HG02623 (cell line): Measurements from ENCODE around the gene KLHL1.

Experiments
- ATAC-seq: cut with Tn5 transposase; IDR thresholded peaks from one replicate; pipeline ENCODE4 v1.9.1; 2021; ENCODE audit warnings: moderate library complexity; ENCODE audit not compliant: unreplicated experiment

The KLHL1 gene

DNA sequence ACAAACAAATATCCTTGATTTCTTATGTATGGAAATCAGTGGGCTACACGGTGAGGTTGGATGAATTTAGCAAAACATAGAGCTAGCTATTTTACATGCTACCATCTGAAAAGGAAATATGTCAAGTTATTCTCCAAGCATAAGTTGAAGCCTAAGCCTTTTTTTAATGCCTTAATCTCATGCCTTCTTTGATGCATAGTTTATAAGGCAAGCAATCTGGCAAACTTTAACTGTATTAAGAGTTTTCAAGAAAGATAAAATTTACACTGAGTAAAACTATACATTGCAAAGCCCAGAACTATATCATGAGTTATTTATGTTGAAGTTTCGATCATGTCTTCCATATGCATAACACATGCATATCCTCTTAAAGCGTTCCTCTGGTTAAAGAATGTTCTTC is 85.6 kb downstream of the KLHL1 start:
- no peak for ATAC-seq

DNA sequence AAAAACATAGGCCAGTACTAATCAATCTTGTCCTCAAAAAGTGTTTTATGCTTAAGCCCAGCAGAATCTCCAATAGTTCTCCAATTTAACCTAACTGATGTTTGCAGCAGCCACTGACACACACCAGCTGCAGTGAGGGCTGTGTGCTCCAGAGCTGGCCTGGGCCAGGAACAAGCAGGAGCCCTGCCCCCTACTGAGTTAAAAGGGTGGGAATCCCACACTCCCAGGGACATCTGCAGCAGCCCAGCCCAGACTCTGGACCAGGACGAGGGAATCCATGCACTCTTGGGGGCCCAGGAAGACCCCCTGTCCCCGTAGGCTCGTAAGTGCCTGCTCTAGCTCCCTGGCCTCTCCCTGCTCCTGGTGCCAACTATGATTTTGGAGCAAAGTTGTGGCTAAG is 92.1 kb downstream of the KLHL1 start:
- ATAC-seq, result no peak

DNA sequence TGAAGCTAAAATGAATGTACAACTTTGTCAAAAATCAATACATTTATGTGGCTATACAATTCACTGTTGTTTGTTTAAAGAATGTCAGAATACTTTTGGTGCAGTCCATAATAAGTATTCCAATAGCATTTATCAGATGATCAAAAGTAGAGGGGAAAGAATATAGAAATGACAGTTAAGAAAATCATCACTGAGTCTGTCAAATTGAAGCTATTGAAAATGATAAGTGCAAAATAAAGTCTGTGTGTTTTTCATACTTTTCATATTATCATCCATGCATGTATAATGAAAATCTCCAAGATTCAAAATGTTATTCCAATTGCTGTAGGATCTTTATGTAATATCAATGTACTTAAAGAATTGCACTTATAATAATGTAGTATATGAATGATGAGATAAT is 93.9 kb downstream of the KLHL1 start:
- no peak for ATAC-seq

DNA sequence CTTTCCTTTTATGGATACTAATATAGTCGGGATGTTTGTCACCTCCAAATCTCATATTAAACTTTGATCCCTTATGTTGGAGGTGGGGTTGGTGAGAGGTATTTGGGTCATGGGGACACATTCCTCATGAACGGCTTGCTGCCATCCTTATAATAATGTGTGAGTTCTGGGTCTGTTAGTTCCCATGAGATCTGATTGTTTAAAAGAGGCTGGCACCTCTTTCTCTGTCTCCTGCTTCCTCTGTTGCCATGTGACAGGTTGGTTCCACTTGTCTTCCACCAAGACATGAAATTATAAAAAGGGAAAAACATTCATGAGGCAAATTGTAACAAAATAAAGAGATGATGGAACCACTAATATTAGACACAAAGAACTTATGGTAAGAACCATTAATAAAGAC is 108.4 kb downstream of the KLHL1 start:
- ATAC-seq, result no peak

DNA sequence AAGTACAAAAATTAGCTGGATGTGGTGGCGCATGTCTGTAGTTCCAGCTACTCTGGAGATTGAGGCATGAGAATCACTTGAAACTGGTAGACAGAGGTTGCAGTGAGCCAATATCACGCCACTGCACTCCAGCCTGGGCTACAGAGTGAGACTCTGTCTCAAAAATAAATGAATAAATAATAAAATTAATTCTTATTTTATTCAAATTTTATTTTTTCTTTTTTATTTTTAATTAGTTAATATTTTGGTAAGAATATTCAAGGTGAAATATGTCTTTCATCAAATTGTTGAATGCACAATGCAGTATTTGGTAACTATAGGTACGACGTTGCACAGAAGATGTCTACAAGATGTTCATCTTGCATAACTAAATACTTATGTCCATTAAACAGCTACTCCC is 111.2 kb downstream of the KLHL1 start:
- ATAC-seq, result no peak

DNA sequence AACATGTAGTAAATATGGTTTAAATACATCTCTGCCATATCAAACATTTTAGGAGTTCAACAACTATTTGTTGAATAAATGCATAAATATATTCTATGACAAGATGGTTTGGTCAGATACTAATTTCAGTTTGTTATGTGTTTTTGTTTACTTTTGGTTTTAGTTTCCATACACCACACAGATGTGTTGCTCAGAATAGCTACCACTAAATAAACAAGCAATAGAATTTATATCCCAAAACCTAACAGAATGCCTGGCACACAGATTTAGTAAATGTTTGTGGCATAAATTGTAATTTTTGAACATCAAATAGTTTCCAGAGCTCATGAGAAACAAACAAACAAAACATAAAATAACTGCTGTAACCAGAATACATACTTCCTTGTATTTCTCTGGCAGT is 127.5 kb downstream of the KLHL1 start:
- no peak for ATAC-seq

DNA sequence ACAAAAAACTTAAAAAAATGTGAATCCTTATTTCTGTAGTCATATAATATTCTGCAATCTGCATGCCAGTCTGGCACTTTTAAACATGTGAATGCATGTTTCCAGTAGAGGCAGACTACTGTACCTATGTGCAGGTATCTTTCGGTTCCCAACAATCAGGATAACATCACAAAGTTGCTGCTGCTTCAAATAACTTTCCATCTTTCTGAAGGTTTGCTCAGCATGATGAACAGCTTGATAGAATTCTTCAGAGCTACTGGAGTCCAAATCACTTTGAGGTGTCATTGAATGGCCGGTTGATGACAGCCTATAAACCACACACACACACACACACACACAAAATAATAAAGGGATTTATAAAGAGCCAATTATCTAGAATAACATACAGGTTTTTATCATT is 132.8 kb downstream of the KLHL1 start:
- no peak for ATAC-seq

DNA sequence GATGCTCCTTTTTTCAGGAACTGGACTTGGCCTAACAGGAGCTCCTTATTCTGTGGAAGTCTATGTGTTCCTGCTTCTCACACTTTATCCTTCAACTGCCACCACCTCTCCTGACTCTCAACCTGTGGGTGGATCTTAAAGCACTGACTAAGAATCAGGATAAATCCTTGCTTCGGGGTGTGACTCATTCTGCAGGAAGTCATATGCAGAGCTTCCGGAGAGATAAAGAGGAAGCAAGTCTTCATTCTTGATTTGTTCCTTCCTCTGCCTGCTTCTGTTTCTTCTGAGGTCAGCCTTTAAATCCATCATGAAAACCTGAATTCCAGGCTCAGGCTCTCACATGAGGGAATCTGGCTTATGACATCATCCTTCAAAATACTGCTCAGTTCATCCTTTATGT is 137.7 kb downstream of the KLHL1 start:
- ATAC-seq, result no peak

DNA sequence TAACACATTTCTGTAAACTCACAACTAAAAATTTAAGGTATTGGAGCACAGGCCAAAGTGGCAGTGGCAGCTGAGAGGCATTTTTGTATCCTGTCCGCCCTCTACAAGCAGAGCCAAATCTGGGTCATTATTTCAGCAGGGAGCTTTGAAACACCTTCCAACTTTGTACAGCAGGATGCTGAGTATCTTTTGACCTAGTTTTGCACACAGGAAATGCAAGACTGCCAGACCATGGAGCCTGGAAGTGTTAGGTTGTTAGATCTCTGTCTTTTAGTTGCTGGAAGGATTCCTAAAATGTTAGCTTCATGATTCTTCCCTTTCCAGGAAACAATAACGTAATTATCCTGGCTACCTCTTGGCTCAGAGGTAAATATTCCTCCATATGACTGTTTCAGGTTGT is 149.2 kb downstream of the KLHL1 start:
- ATAC-seq, result no peak

DNA sequence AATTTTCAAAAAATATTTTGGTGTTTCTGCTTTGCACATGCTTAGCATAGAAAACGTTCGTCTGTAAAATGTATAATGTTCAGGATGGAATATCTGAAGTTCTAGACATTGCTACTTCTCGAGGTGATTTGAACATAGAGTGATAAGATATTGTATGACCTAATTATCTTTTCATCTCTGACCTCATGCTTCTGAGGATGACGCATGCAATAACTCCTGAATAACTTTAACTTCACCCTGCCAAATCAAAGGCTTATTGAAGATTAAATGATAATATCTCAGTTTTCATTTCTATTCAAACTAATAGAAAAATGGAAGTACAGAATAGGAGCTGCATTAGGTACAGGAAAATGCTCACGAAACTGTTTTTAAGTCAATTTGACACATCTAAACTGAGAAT is 151.4 kb downstream of the KLHL1 start:
- no peak for ATAC-seq

DNA sequence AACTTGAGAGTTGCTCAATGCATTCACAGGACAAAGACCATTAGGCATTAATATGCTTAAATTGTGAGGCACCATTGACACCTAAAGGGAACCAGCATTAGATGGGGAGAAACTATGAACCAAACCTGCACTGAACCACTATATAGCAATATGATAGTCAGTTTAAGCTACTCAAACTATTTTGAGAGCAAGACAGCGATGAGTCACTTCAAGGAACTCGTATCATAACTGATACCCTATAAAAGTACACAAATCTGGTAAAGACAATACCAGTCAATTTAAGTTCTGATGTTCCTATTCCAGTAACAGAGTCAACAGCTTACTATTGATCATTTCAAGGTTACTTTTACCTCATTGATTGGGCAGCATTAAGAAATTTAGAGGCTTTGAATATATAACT is 151.9 kb downstream of the KLHL1 start:
- no peak for ATAC-seq

DNA sequence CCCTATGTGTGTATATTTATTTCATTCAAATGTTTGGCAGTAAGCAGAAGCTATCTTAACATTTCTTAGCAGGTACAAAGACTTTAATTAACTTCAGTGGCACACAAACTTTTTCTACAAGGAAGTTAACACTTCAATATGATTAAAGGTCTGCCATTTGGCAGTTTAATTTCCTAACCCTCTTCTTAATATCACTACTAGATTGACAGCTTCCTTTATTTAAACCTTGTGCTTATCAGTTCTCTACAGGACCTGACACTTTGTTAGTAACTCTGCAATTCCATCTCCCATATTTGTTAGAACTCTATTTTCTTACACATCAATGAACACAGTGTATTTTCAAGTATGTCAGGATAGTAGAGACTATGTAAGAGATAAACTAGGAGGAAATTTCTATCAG is 153.0 kb downstream of the KLHL1 start:
- no peak for ATAC-seq

DNA sequence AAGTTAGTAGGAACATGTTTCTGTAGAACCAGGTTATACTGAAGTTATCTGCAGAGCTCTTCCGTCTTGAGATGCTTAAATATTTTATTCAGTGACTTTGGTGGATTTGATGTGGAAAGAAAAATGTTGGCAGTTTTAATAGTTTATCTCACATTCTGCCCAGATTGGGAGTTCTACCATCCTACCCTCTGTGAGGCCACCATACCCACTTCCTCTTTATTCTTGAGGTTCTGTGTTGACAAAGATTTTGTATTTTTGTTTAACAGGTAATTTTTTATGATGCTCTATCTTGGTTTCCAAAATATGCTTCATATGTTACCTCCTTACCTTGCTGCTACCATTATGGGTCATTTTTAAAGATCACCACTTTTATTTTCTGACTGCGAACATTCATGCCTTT is 156.8 kb downstream of the KLHL1 start:
- ATAC-seq, result no peak

DNA sequence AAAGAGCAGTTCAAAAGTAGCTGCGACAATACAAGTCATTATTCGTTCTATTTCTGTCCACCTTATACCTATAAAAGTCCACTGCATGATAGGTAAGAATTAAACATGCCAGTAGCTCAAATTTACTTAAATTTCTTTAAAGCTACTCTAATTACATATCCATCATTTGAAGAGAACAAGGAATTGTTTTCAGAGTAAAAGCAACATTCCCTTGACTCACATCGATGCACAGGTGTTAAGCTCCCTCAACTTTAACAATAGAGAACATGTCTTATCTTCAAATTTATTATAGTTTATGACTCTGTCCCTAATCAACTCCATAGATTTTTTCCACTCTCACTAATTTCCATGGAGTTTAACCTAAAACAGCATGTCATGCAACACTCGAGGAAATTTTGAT is 158.1 kb downstream of the KLHL1 start:
- no peak for ATAC-seq

DNA sequence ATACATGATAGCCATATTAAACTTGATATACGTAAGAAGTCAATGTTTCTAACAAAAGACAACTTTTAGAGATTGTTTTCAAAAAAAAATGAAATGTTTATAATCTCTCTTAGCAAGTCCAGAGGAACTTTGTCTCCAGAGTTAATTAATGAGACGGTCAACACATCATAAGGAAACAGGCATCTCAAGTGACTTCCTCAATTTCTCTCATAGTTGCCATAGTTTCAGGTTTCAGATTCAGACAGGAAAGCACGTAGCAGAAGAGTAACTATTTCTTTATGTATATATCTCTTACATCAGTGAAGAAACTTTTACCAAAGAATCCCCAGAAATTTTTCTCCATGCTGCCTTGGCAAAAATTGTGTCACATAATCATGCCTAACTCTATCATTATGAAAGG is 160.2 kb downstream of the KLHL1 start:
- ATAC-seq, result peak; percentile 98

DNA sequence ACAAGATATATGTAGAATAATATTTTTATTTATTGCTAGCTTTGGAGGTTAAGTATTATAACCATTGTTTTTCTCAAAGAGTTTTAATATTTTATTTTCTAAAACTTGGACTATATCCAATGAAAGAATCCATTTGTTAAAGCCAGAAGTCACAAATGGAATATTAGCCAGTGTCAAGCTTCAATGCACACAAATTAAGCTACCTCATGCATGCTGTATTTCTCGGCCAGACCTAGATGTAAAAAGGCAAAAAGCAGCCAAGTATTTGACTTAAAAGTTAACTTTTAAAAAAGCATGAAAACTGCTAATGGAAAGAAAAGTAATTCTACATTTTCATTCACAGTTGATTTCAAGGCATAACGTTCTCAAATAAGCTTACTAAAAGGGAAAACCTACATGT is 160.7 kb downstream of the KLHL1 start:
- ATAC-seq, result peak; percentile 5

DNA sequence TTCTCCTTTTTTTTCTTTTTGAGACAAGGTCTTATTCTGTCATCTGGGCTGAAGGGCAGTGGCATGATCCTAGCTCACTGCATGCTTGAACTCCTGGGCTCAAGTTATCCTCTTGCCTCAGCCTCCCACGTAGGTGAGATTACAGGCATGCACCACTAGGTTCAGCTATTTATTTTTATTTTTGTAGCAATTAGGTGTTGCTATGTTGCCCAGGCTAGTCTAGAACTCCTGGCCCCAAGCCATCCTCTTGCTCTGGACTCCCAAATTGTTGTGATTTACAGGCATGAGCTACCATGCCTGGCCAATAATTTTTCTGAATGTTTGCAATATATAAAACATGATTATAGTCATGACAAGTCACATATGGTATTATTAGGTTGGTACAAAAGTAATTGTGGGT is 161.7 kb downstream of the KLHL1 start:
- ATAC-seq, result no peak

DNA sequence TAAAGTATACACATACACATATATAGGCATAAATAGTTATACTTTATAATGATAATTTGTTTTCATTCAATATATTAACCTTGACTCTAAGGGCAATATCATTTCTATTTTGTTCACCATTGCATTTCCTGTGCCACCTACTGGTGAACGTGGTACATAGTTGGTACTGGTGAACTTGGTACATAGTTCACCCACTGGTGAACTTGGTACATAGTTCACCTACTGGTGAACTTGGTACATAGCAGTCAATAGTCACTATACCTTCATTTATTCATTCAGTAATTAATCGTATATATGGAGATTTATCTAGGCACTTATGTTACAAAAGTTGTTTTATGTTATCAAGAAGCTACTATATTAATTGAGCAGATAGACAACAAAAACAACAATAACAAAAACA is 173.2 kb downstream of the KLHL1 start:
- peak; percentile 94 for ATAC-seq

DNA sequence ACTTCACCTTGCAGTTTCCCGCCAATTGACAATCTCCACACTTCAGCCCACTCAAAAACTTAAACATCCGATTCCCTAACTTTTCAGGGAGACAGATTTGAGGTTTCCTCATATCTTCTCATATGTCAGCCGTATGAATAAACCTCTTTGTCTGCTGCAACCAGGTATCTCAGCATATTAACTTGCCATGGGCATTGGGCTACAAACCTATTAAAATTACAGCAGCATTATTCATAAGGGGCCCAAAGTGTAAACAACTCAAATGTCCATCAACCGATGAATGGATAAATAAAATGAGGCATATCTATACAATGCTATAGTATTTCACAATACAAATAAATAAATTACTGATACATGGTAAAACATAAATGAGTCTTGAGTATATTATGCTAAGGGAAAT is 180.0 kb downstream of the KLHL1 start:
- ATAC-seq, result no peak

DNA sequence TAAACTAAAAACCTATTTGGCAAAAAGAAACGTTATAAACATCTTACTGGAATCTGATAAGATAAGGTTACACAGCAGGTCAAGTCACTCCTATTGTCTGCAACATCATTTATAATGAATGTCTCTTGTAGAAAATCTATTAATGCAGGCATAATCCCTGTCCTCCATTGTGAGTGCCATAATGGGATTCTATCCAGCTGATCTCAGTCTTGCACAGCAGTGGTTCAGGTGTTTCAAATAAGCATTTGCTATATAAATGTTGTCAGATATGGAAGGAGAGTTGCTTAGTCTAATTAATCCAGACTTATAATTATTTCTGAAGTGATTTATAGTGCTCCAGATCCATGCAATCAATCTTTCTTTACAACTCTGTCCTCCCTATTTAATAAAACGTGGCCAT is 187.1 kb downstream of the KLHL1 start:
- ATAC-seq, result no peak

DNA sequence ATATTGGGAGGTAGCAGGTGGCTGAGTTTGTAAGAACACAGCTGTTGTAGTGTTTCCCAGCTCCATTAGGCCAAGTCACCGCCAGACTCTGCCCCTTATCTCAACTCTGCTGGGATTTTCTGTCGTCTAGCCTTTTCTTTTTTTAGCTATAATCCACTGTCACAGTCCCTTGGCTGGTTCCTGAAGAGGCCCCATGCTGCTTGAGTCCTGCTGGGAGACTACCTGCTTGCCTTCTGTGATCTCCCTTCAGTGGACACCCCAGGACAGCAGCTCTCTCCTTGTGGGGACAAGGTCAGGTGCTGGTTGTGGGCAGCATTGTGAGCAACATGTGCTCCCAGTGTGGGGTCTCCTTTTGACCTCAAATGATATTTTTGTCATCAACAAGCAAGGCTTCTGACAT is 195.6 kb downstream of the KLHL1 start:
- no peak for ATAC-seq

DNA sequence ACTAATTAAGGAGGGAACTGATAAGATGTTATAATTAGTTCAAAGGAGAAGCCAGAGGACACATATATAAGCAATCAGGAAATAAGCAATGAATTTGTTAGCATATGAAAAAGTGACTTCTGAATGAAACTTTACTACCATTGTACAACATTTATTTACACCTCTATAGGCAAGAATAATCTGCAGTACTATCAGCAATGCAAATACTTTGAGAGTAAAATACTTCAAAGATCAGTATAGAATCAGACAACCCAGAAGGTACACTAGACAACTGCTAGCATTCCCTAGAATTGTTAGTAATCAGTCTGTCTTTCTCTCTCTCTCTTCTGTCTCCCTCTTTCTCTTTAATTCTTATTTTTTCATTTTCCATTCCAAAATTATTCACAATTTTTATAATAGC is 197.5 kb downstream of the KLHL1 start:
- ATAC-seq, result no peak

DNA sequence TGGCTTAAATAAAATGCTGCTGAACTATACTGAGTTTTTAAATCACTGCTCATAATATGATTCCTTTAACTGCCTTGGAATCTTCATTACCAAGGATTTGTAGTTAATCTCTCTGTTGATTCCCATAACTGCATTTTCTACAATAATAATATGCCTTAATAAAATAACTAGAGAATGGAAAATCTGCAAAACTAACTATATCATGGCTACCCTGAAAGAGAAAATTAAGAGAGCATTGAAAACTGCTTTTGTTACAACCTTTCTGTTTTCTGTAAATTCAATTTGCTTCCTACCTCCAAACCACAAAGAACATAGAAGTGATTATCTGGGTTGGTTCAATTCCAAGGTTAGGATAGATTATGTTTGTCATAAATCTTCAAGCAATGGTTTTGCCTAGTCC is 203.5 kb downstream of the KLHL1 start:
- no peak for ATAC-seq

DNA sequence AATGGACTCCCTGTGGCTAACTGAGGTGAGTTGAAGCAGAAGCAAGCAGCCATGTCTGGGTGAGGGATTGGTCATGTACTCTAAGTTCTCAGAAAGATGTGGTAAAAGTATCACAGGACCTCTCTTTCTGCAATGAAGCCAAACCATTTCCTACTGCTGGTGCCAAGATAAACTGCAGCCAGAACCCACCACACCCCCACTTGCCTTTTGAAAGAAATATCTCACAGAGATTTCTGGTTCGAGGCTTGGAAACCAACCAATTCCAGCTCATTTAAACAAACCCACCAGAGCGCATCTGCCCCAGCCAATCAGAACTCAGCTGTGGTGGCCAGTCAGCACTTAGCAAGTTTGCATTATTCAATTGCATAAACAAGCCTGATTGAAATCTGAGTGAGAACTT is 205.2 kb downstream of the KLHL1 start:
- ATAC-seq, result no peak
